Measurements from ENCODE around the gene IL4I1.

IL4I1 gene

DNA sequence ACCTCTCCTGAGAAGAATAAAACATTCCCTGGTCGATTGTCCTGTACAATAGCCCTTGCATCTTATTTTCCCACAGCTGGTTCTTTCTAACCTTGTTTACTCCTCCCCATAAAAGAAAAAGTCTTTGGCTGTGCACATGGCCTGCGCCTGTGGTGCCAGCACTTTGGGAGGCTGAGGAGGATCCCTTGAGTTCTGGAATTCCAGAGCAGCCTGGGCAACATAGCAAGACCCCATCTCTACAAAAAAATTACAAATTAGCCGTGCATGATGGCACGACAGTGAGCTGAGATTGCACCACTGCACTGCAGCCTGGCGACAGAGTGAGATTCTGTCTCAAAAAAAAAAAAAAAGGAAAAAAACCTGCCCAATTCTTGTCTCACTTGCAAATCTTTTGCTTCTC, 39.9 kb upstream of the IL4I1 start:
- TF ChIP-seq, protein P1, sequence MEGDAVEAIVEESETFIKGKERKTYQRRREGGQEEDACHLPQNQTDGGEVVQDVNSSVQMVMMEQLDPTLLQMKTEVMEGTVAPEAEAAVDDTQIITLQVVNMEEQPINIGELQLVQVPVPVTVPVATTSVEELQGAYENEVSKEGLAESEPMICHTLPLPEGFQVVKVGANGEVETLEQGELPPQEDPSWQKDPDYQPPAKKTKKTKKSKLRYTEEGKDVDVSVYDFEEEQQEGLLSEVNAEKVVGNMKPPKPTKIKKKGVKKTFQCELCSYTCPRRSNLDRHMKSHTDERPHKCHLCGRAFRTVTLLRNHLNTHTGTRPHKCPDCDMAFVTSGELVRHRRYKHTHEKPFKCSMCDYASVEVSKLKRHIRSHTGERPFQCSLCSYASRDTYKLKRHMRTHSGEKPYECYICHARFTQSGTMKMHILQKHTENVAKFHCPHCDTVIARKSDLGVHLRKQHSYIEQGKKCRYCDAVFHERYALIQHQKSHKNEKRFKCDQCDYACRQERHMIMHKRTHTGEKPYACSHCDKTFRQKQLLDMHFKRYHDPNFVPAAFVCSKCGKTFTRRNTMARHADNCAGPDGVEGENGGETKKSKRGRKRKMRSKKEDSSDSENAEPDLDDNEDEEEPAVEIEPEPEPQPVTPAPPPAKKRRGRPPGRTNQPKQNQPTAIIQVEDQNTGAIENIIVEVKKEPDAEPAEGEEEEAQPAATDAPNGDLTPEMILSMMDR (IDR thresholded peaks at IDR 0.05; ENCODE audit: low read depth, low read length): no peak
- no peak for DNase-seq (ENCODE audit: extremely low read depth, low read depth)

DNA sequence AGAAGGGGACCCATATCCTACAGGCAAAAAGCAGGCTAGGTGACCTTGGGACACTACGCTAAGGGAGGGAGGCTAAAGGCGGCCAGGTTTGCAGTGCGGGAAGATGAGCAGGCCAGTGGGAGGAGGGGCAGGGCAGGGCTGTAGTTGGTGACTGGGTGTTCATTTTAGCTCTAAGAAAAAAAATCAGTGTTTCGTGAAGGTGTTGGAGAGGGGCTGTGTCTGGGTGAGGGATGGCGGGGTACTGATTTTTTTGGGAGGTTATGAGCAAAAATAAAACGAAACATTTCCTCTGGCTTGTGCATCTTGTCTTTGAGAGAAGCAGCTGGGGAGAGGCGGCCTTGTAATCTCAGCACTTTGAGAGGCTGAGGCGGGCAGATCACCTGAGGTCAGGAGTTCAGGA, 37.0 kb upstream of the IL4I1 start:
- TF ChIP-seq, protein P1 (IDR thresholded peaks at IDR 0.05; ENCODE audit: low read depth, low read length): no peak
- DNase-seq (ENCODE audit: extremely low read depth, low read depth): no peak

DNA sequence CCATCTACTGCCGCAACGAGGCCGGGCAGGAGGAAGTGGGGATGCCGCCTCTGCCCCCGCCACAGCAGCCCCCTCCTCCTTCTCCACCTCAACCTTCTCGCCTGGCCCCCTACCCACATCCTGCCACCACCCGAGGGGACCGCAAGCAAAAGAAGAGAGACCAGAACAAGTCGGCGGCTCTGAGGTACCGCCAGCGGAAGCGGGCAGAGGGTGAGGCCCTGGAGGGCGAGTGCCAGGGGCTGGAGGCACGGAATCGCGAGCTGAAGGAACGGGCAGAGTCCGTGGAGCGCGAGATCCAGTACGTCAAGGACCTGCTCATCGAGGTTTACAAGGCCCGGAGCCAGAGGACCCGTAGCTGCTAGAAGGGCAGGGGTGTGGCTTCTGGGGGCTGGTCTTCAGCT, 36.0 kb upstream of the IL4I1 start:
- TF ChIP-seq, protein P1 (IDR thresholded peaks at IDR 0.05; ENCODE audit: low read depth, low read length): no peak

DNA sequence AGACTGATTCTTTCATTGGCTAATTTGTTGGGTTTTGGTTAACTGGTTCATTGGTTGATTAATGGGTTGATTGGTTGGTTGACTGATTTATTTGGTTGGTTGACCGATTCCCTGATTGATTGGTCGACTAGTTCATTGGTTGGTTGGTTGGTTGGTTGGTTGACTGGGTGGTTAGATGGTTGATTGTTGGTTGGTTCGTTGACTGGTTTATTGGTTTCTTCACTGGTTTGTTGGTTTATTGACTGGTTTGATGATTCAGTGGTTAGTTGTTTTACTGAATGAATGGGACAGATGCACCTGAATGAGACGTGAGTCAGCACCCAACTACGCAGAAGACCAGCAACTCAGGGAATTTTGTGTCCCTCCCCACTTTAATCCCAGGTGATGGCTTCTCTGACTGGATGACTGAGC, 35.4 kb upstream of the IL4I1 start:
- DNase-seq (ENCODE audit: extremely low read depth, low read depth): no peak
- TF ChIP-seq, protein P1 (IDR thresholded peaks at IDR 0.05; ENCODE audit: low read depth, low read length): no peak

More for the DNA sequence above, 36.0 kb upstream of the IL4I1 start:
- no peak for DNase-seq (ENCODE audit: extremely low read depth, low read depth)

DNA sequence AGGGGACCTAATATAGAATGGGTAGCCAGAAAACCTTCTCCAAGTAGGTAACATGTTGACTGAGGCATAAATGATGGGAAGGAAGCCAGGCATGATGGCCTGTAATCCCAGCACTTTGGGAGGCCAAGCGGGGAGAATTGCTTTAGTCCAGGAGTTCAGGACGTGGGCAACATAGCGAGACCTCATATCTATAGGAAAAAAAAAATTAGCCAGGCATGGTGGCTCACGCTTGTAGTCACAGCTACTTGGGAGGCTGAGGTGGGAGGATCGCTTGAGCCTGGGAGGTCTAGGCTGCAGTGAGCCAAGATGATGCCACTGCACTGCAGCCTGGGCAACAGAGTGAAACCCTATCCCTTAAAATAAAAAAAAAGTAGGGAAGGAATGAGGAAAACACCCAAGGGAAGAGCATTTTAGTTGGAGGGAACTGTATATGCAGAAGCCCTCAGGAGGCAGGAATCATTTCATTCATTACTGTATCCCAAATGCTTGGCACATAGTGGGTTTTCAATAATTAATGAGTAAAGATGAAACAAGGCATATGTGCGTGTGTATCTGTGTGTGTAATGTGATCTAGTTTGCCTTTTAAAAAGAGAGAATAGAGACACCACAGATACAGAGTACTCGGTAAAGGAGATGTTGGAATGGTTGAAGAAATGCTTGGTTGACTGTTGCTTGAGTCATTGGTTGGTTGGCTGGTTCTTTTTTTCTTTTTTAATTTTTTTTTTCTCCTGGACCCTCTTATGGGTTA, 34.8 kb upstream of the IL4I1 start:
- TF ChIP-seq, protein P1 (IDR thresholded peaks at IDR 0.05; ENCODE audit: low read depth, low read length): no peak
- no peak for DNase-seq (ENCODE audit: extremely low read depth, low read depth)

DNA sequence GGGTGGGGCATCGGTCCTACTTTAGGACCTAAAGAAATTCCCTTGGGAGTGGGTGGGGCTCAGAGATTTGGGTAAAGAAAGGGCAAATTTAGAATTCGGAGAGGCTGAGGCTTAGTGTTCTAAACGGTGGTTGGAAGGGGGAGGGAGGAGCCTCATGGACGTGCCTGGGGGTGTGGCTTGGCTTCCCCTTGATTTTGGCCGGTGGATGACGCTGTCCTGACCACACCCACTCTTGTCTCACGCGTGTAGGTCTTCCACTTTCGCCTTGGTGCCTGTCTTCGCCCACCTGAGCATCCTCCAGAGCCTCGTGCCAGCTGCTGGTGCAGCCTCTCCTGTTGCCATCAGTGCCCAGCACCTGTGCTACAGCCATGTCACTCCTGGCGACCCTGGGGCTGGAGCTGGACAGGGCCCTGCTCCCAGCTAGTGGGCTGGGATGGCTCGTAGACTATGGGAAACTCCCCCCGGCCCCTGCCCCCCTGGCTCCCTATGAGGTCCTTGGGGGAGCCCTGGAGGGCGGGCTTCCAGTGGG, 33.9 kb upstream of the IL4I1 start:
- TF ChIP-seq, protein P1 (IDR thresholded peaks at IDR 0.05; ENCODE audit: low read depth, low read length): no peak
- no peak for DNase-seq (ENCODE audit: extremely low read depth, low read depth)

DNA sequence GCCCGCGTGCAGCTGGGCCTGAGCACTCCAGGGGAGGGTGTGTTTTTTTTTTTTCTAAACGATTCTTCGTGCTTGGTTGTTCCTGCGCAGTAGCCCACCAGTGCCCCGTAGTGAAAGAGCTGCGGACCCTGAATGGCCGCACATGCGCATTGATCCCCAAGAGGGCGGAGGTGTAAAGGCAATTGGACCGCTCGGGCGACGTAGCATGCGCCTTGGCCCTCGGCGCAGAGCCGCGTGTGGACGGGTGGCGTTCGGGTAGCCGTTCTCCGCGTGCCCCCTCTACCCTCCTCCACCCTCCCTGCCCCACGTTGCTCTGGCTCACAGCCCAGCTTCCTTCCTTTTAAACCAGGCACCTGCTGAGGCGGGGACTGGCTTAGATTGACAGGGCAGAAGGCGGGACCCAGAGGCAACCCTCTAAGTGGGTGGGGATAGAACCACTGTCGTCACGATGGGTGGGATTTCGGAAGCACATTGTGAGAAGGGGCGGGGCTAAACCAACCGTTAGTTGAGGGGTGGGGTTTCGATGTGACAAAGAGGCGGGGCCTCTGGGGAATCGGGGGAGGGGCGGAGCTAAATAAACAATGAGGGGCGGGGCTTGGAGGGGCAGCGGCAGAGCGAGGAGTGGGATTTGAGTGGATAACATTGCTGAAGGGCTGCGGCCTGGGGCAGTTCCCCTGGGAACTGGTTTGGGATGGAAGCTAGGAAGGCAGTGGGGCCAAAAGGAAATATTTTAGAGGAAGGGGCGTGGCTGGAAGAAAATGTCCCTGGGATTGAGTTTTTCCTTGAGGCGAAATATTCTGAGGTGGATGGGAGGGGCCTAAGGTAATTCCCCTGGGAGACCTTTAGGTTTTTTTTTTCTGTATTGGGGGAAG, 33.2 kb upstream of the IL4I1 start:
- TF ChIP-seq, protein P1 (IDR thresholded peaks at IDR 0.05; ENCODE audit: low read depth, low read length): no peak
- peak; percentile 91 for DNase-seq (ENCODE audit: extremely low read depth, low read depth)
